GM12878 (cell line): ENCODE data around the gene TSFM. TPM values are rescaled to one million over a fixed set of nuclear protein-coding genes. Genes with fewer than 3 reads are reported as not detected.
A peak's percentile ranks its signal among the peaks of the same experiment; 100 is the strongest.

Source experiments
- ATAC-seq: fragments of 200-7000 bp; cut with Tn5 transposase; 3 replicates; pipeline ENCODE4 v1.9.1; 2020; ENCODE audit warnings: mild to moderate bottlenecking, moderate library complexity
- BruUV-seq: library from RNA; stranded (reverse); fragments of 400-500 nt; replicated peaks from 2 replicates; lab custom pipeline; 2021; lab: Mats Ljungman, UMichigan
- CTCF ChIA-PET: fragments of 300-600 bp; sonication (Branson Sonifier 250); formaldehyde crosslinking; extraction: SDS; loops from one replicate; lab custom pipeline; 2021; ENCODE audit warnings: inconsistent platforms; lab: Yijun Ruan, JAX
- POLR2A ChIA-PET: fragments of 350-600 bp; formaldehyde crosslinking; extraction: SDS; loops from one replicate; lab custom pipeline; 2021; ENCODE audit warnings: inconsistent platforms; lab: Charles Lee
- RAD21 ChIA-PET: fragments of 300-600 bp; sonication (Branson Sonifier 250); formaldehyde crosslinking; loops from one replicate; lab custom pipeline; 2023; ENCODE audit warnings: antibody characterized with exemption; ENCODE audit not compliant: unreplicated experiment; lab: Charles Lee
- SMC1A ChIA-PET: fragments of 300-600 bp; sonication (Branson Sonifier 250); formaldehyde crosslinking; loops from one replicate; lab custom pipeline; 2023; ENCODE audit not compliant: unreplicated experiment, uncharacterized antibody; lab: Charles Lee
- DNase-seq: peaks from one replicate; pipeline ENCODE4 v3.0.0-alpha.2; 2011; ENCODE audit warnings: low read depth, low spot score
- FAIRE-seq: peaks from 3 replicates; lab custom pipeline; 2011; peaks lifted over from hg19 to GRCh38; lab: Jason Lieb, UNC
- H2AFZ ChIP-seq: 2 replicates; pipeline ENCODE4 v1.6.0; 2011; ENCODE audit warnings: low read depth, low read length, control low read depth; ENCODE audit not compliant: control insufficient read depth
- H3K27ac ChIP-seq: 2 replicates; pipeline ENCODE4 v1.5.1; 2011; ENCODE audit warnings: control low read depth; ENCODE audit not compliant: control insufficient read depth, insufficient read depth
- H3K27me3 ChIP-seq, 2 experiments: replicated peaks in 1 of 2; 2 replicates each; pipeline versions ENCODE4 v1.6.0 to v1.6.1; 2011; ENCODE audit warnings: low read length in 1 of 2; ENCODE audit not compliant: control insufficient read depth in 2 of 2, insufficient read depth in 2 of 2
- H3K36me3 ChIP-seq, 2 experiments: 2 replicates each; pipeline ENCODE4 v1.5.1; 2011; ENCODE audit warnings: low read length in 1 of 2; ENCODE audit not compliant: control insufficient read depth in 2 of 2, insufficient read depth in 2 of 2
- H3K4me1 ChIP-seq: 2 replicates; pipeline ENCODE4 v1.6.1; 2011; ENCODE audit warnings: mild to moderate bottlenecking, low read length, moderate library complexity, mixed read lengths; ENCODE audit not compliant: control insufficient read depth, insufficient read depth
- H3K4me2 ChIP-seq: 2 replicates; pipeline ENCODE4 v1.6.0; 2011; ENCODE audit warnings: control low read depth; ENCODE audit not compliant: control insufficient read depth, insufficient read depth
- H3K4me3 ChIP-seq: fragments of 200-600 bp; sonication (generic); 2 replicates; pipeline ENCODE4 v1.5.1; 2016
- H3K79me2 ChIP-seq: 2 replicates; pipeline ENCODE4 v1.6.0; 2011; ENCODE audit warnings: low read length; ENCODE audit not compliant: control insufficient read depth, insufficient read depth
- H3K9ac ChIP-seq: 2 replicates; pipeline ENCODE4 v1.8.0; 2011; ENCODE audit warnings: low read length, control low read depth, mixed read lengths; ENCODE audit not compliant: control insufficient read depth, insufficient read depth
- H3K9me3 ChIP-seq: replicated peaks from 3 replicates; pipeline ENCODE4 v1.5.1; 2011; ENCODE audit warnings: mild to moderate bottlenecking, low read length; ENCODE audit not compliant: control insufficient read depth, insufficient read depth
- H4K20me1 ChIP-seq: 2 replicates; pipeline ENCODE4 v1.6.0; 2011; ENCODE audit not compliant: control insufficient read depth, insufficient read depth
- ATF2 ChIP-seq: IDR thresholded peaks from 2 replicates; pipeline ENCODE4 v1.6.1; 2012; ENCODE audit warnings: low read length, inconsistent platforms
- EZH2 ChIP-seq: IDR thresholded peaks from 2 replicates; pipeline ENCODE4 v1.6.1; 2012; ENCODE audit warnings: low read depth, mild to moderate bottlenecking, control low read depth, inconsistent platforms, low read length, borderline replicate concordance; ENCODE audit not compliant: control insufficient read depth
- FOS ChIP-seq: IDR thresholded peaks from 3 replicates; pipeline ENCODE4 v1.6.1; 2011; ENCODE audit warnings: borderline replicate concordance; ENCODE audit not compliant: insufficient read length; ENCODE audit errors: extremely low read depth
- HCFC1 ChIP-seq: fragments of 150-350 bp; IDR thresholded peaks from 2 replicates; pipeline ENCODE4 v1.6.1; 2014; ENCODE audit warnings: low read length
- HSF1 ChIP-seq: fragments of 150-350 bp; IDR thresholded peaks from 2 replicates; pipeline ENCODE4 v1.6.1; 2014; ENCODE audit warnings: mild to moderate bottlenecking, low read depth, low read length
- KLF5 ChIP-seq: fragments of 450-650 bp; IDR thresholded peaks from 2 replicates; pipeline ENCODE4 v1.6.1; 2014; ENCODE audit warnings: mild to moderate bottlenecking; ENCODE audit not compliant: partially characterized antibody
- MEF2A ChIP-seq: IDR thresholded peaks from 2 replicates; pipeline ENCODE4 v1.6.1; 2011; ENCODE audit warnings: low read depth, mild to moderate bottlenecking, low read length, moderate library complexity; ENCODE audit not compliant: insufficient read depth
- NR2F1 ChIP-seq: fragments of 450-650 bp; conservative IDR thresholded peaks from 2 replicates; pipeline ENCODE4 v1.6.1; 2017; ENCODE audit warnings: mild to moderate bottlenecking
- RBBP5 ChIP-seq: fragments of 200-600 bp; sonication (generic); conservative IDR thresholded peaks from 2 replicates; pipeline ENCODE4 v1.6.1; 2016
- SKIL ChIP-seq: fragments of 450-650 bp; IDR thresholded peaks from 2 replicates; pipeline ENCODE4 v1.6.1; 2017; ENCODE audit warnings: mild to moderate bottlenecking, low read depth, inconsistent platforms; ENCODE audit not compliant: poor library complexity, severe bottlenecking
- SMAD1 ChIP-seq: fragments of 450-650 bp; IDR thresholded peaks from 2 replicates; pipeline ENCODE4 v1.6.1; 2018; ENCODE audit warnings: mild to moderate bottlenecking, low read depth; ENCODE audit not compliant: partially characterized antibody
- SP1 ChIP-seq: IDR thresholded peaks from one replicate; pipeline ENCODE4 v1.6.1; 2011; ENCODE audit warnings: low read depth, low read length
- TCF12 ChIP-seq: IDR thresholded peaks from 2 replicates; pipeline ENCODE4 v1.6.1; 2011; ENCODE audit warnings: low read depth, mild to moderate bottlenecking, low read length
- YY1 ChIP-seq: IDR thresholded peaks from 2 replicates; pipeline ENCODE4 v1.6.1; 2011; ENCODE audit warnings: low read depth, mild to moderate bottlenecking, low read length
- WGBS: methylation state at CpG from one replicate; pipeline ENCODE4 v1.1.6; 2016; ENCODE audit warnings: low lambda C conversion rate; ENCODE audit not compliant: insufficient replicate concordance, insufficient coverage; ENCODE audit errors: missing lambda C conversion rate; 5-methylcytosine and 5-hydroxymethylcytosine counted together
- in situ Hi-C: fragments of 300-500 bp; cut with MboI; formaldehyde crosslinking; loops from 9 replicates; pipeline ENCODE4 v1.14.3; 2018; ENCODE audit warnings: mixed read lengths
- intact Hi-C: fragments of 100-400 bp; cut with micrococcal nuclease; formaldehyde crosslinking; loops from one replicate; pipeline ENCODE4 v1.14.2; 2022; ENCODE audit not compliant: unreplicated experiment
- polyA plus RNA-seq, 11 experiments: library from polyadenylated mRNA; depleted of rRNA in 4 of 11; unstranded in 6 of 11; stranded (reverse) in 5 of 11; fragments of >200 nt; fragmentation: Nextera tagmentation in 4 of 11; fragmentation: Illumina TruSeq in 1 of 11; extraction: Ambion mirVana in 4 of 11; extraction: Trizol in 1 of 11; gene quantifications; 1 replicate in 1 of 11; 2 replicates in 10 of 11; pipeline versions ENCODE4 v1.2.1 to v1.2.3, GENCODE V29; 2011 to 2016; ENCODE audit warnings: inconsistent platforms in 2 of 11, missing spikeins in 2 of 11, low read depth in 1 of 11
- total RNA-seq, 4 experiments: library from RNA; depleted of rRNA in 3 of 4; stranded (reverse); fragments of >200 nt in 3 of 4; fragmentation: Illumina TruSeq in 1 of 4; extraction: Trizol in 1 of 4; gene quantifications; 2 replicates each; pipeline versions ENCODE4 v1.2.1 to v1.2.3, GENCODE V29; 2013 to 2021

The TSFM gene
- total and polyA plus RNA-seq, 10 of the 15 experiments (the other 5 are each of a cell fraction or from before 2014, with no cell fraction given) = 36.7 to 132 (median 45.6) TPM

- no peak for TF ChIP-seq SKIL
- no peak for TF ChIP-seq SP1
- no peak for TF ChIP-seq ATF2
- TF ChIP-seq HCFC1 = no peak
Observed at GRCh38 chr12:57741844-57742738, 40.5 kb upstream of the TSFM start (continued).

- Histone ChIP-seq H3K4me1 (peaks cover 23% of the 10 kb centered on the region), H3K27ac (peak overlapping the region; percentile 94), H4K20me1 (no peaks in the 10 kb centered on the region), H3K4me2 (peak overlapping the region; percentile 99), H3K4me3 (peak overlapping the region; percentile 91), H3K9ac (peak overlapping the region; percentile 93; the same call in 1 of the 2 replicates), H3K27me3 (no peaks in the 10 kb centered on the region), H3K36me3 (peaks cover 3 to 5% of the 10 kb centered on the region in 2 experiments), H3K79me2 (peaks cover 25% of the 10 kb centered on the region), H2AFZ (peak overlapping the region; percentile 90), H3K9me3 (no peaks in the 10 kb centered on the region)
- DNase-seq (no peak), FAIRE-seq (no peak), ATAC-seq (no peak)
- in situ Hi-C loops = no loop called here
- intact Hi-C loops = no loop called here
- BruUV-seq = no TSS peak
- POLR2A ChIA-PET = interaction anchor here (3.0 kb wide), 1 partner anchor 12 kb away, joined by 19 read pairs; the partner anchor contains the start of gene MARCHF9
- CTCF ChIA-PET = interaction anchor here (0.7 to 2.9 kb wide), 4 partner anchors 8 to 285 kb away, joined by 3 to 28 read pairs (median 4); partner anchors contain the start of genes CDK4 and GLI1
- SMC1A ChIA-PET = interaction anchor here (0.8 to 2.4 kb wide), 3 partner anchors 13 to 93 kb away, joined by 4 to 14 read pairs (median 4); partner anchors contain the start of genes EEF1AKMT3 and METTL1
- 36% methylated on average over 2 of the region's 2 CpGs for WGBS
- RAD21 ChIA-PET = interaction anchor here (1.0 to 1.5 kb wide), 4 partner anchors 13 to 285 kb away, joined by 5 to 6 read pairs (median 6); no protein-coding TSS in a partner anchor
- TF ChIP-seq EZH2 (no peak), ATF2 (no peak), KLF5 (no peak), NR2F1 (no peak), TCF12 (no peak), YY1 (no peak), SMAD1 (no peak), MEF2A (no peak), HSF1 (no peak), RBBP5 (no peak), FOS (no peak)
Observed at GRCh38 chr12:57743769-57744168, 38.8 kb upstream of the TSFM start.
